Measurements from ENCODE around the gene ADGRG3.
"Not testable (repeated sequence)": the region's sequence is repeated elsewhere in the genome, so short reads cannot be mapped to it uniquely, and the experiment has no call there.

The ADGRG3 gene

DNA sequence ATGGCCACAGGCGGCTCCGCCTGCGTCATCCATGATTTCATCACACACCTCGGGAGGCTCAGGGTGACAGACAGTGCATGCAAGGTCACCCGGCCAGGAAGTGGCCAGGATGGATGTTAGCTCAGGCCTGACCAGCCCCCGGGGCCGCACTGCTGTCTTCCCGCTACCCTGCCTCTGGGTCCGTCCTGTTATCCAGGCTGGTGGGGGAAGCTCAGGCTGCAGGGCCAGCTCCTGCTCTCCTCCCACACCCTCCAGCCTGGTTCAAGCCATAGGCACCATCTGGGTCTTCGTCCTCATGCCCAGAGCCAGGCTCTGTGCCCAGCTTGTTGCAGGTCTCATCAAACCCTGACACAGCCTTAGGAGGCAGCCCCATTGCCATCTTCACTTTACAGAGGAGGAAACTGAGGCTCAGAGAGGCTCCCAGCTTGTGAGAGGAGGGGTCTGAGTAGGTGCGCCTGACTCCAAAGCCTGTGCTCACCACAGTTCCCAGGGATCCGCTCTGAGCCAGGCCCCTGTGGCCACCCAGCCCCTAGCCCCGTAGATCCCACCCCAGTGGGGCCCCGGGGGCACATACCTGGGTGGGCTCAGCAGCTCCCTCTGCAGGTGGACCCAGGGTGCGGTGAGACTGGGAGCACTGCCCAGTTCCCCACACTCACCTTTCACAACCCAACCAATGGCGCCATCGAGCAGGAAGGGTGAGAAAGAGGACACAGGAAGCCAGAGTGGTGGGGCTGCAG lies 412 bp upstream of the ADGRG3 start:
- Histone ChIP-seq H3K36me3 (no peaks in the 10 kb centered on the region), H3K4me1 (no peaks in the 10 kb centered on the region), H3K9me3 (no peaks in the 10 kb centered on the region), H3K4me3 (ENCODE audit: low read depth, low read length) (no peak overlapping the region), H3K27me3 (no peaks in the 10 kb centered on the region)
- TF ChIP-seq, protein P1, sequence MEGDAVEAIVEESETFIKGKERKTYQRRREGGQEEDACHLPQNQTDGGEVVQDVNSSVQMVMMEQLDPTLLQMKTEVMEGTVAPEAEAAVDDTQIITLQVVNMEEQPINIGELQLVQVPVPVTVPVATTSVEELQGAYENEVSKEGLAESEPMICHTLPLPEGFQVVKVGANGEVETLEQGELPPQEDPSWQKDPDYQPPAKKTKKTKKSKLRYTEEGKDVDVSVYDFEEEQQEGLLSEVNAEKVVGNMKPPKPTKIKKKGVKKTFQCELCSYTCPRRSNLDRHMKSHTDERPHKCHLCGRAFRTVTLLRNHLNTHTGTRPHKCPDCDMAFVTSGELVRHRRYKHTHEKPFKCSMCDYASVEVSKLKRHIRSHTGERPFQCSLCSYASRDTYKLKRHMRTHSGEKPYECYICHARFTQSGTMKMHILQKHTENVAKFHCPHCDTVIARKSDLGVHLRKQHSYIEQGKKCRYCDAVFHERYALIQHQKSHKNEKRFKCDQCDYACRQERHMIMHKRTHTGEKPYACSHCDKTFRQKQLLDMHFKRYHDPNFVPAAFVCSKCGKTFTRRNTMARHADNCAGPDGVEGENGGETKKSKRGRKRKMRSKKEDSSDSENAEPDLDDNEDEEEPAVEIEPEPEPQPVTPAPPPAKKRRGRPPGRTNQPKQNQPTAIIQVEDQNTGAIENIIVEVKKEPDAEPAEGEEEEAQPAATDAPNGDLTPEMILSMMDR (IDR thresholded peaks at IDR 0.05; ENCODE audit: low read depth, low read length) = peak; percentile 20
- DNase-seq = no peak

DNA sequence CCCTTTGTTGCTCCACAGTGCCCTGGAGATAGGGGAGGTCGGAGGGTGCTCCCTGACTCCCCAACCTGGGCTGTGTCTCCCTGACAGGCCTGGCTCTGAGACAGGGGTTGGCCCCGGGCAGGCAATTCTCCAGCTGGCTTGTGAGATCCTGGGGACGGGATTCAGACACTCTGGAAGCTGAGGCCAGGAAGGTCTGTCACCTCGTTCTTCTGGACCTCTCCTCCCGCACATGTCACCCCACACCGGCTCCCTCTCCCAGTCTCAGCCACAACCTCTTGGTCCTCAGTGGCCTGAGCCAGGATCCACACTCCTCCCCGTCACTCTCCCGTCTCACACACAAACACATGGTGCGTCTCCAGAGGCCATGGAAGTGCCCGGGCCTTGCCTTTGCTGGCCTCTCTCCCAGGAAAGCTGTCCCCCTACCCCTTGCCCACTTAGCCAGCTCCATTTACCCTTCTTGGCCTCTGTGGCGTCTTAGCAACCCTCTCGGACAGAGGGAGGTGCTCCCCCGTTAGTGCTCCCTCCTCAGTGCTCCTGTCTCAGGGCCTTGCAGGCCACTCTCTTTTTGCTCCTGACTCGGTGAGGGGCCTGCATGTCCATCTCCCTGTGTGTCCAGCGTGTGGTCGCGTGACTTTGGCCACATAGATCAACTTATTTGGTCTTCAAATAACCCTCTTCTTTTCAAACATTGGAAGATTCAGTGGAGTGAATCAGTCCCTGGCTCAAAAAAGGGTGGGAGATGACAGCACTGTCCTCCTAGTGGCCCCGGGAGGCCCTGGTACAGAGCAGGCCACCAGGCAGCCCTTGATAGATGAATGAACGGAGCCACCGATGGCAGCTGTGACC lies 747 bp downstream of the ADGRG3 start:
- H3K9me3 ChIP-seq = no peaks in the 10 kb centered on the region
- TF ChIP-seq, protein P1 (IDR thresholded peaks at IDR 0.05; ENCODE audit: low read depth, low read length) = no peak
- H3K4me1 ChIP-seq = no peaks in the 10 kb centered on the region
- H3K36me3 ChIP-seq = no peaks in the 10 kb centered on the region
- DNase-seq = no peak
- no peaks in the 10 kb centered on the region for H3K27me3 ChIP-seq
- no peak overlapping the region for H3K4me3 ChIP-seq (ENCODE audit: low read depth, low read length)

DNA sequence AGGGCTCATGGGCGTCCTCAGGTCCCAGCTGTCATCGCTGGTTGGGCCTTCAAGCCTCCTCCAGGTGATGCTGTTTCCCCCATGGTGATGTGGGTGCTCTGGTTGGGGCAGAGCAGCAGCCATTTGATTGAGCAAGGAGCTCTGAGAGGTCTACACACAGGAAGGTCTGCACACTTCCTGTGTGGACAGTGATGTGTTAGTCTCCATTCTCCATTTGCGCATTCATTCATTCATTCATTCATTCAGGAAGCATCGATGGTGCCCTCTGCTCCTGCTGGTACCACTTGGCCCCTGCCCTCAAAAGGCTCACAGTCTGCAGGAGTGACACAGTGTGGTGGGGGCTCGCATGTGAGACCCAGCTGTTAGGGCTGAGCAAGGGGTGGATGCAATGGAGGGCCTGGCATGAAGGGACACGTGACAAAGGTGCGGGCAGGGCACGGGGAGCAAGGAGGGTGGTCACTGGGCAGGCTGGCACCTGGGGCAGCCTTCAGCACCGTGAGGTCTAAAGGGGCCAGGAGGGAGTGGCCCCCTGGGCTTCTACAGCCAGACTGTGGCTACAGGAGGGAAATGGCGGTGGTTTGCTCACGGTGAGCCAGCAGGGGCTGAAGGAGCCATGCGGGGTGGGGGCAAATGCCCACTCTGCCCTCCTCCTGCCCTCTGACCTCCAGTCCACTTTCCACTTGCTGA lies 1.5 kb downstream of the ADGRG3 start:
- no peaks in the 10 kb centered on the region for H3K27me3 ChIP-seq
- no peaks in the 10 kb centered on the region for H3K9me3 ChIP-seq
- H3K4me1 ChIP-seq = no peaks in the 10 kb centered on the region
- no peak overlapping the region for H3K4me3 ChIP-seq (ENCODE audit: low read depth, low read length)
- TF ChIP-seq, protein P1 (IDR thresholded peaks at IDR 0.05; ENCODE audit: low read depth, low read length) = no peak
- DNase-seq = no peak
- no peaks in the 10 kb centered on the region for H3K36me3 ChIP-seq

DNA sequence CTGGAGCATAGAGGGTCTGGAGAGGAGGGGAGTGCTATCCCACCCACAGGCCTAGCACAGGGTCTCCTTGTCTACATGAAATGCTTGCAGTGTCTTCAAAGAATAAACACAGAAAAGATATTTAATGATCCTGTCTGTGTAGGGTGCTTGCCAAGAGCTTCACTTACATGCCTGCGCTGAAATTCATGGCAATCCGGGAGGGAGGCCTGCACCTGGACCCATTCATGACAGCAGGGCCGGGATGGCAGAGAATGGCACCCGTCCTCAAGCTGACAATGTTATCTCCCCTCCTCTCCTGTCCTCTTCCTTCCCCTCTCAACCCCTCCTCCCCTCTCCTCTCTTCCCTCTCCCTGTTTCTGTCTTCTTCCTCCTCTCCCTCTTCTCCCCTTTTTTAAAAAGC lies 2.1 kb downstream of the ADGRG3 start:
- no peaks in the 10 kb centered on the region for H3K4me1 ChIP-seq
- TF ChIP-seq, protein P1 (IDR thresholded peaks at IDR 0.05; ENCODE audit: low read depth, low read length) = no peak
- no peaks in the 10 kb centered on the region for H3K27me3 ChIP-seq
- no peak overlapping the region for H3K4me3 ChIP-seq (ENCODE audit: low read depth, low read length)
- DNase-seq = no peak
- no peaks in the 10 kb centered on the region for H3K9me3 ChIP-seq
- no peaks in the 10 kb centered on the region for H3K36me3 ChIP-seq

DNA sequence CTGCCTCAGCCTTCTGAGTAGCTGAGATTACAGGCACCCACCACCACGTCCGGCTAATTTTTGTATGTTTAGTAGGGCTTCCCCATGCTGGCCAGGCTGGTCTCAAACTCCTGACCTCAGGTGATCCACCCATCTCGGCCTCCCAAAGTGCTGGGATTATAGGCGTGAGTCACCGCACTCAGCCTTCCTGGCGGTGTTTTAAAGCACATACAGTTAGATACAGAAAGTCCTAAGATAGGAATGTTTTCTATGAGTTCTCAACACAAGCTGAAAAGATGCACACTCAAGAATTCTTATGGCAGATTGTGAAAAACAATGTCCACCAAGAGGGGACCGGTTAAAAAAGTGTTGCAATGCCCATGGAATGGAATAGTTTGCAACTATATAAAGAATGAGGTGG lies 3.3 kb downstream of the ADGRG3 start:
- H3K4me1 ChIP-seq; H3K4me3 ChIP-seq (ENCODE audit: low read depth, low read length); H3K36me3 ChIP-seq; H3K27me3 ChIP-seq; DNase-seq; H3K9me3 ChIP-seq: not testable (repeated sequence)

DNA sequence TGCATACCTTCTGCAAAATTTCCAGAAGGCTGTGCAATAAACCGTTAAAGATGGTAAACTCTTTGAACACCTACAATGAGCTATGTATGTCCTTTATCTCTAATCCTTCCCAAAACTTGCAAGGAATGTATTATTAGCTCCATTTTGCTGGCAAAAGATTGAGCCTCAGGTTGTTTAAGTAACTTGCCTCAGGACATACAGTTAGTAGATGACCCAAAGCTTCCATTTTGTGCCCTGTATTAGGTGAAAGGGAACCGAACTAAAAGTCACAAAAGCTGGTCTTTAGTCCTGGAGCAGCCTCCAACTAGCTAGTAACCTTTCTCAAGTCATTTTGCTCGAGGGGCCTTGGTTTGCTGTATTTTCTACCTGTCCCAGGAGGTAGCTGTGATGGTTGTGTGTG lies 4.3 kb downstream of the ADGRG3 start:
- TF ChIP-seq, protein P1 (IDR thresholded peaks at IDR 0.05; ENCODE audit: low read depth, low read length) = no peak
- no peak for DNase-seq
- Histone ChIP-seq H3K9me3 (no peaks in the 10 kb centered on the region), H3K36me3 (no peaks in the 10 kb centered on the region), H3K27me3 (no peaks in the 10 kb centered on the region), H3K4me3 (ENCODE audit: low read depth, low read length) (no peak overlapping the region), H3K4me1 (no peaks in the 10 kb centered on the region; the same call in 1 of the 2 replicates)
